Activated naive CD4-positive, alpha-beta T cell (primary cell): ENCODE measurements around the gene COL7A1.

Experiments
- DNase-seq, 4 experiments: peaks; one replicate each; lab custom pipeline; 2025; lab: John Stamatoyannopoulos, UW

Gene COL7A1

GRCh38 chr3:48591886-48592518, 3.1 kb downstream of the COL7A1 start:
- DNase-seq: no peak

GRCh38 chr3:48591436-48591835, 3.7 kb downstream of the COL7A1 start:
- no peak for DNase-seq

- DNase-seq: no peak
Measured at GRCh38 chr3:48588230-48588629, 6.9 kb downstream of the COL7A1 start.

- DNase-seq: no peak
Measured at GRCh38 chr3:48587686-48588085, 7.4 kb downstream of the COL7A1 start.

- DNase-seq: no peak
Measured at GRCh38 chr3:48585411-48585810, 9.7 kb downstream of the COL7A1 start.

- no peak for DNase-seq
Measured at GRCh38 chr3:48584836-48585235, 10.3 kb downstream of the COL7A1 start.

GRCh38 chr3:48581621-48582481, 13.3 kb downstream of the COL7A1 start:
- no peak for DNase-seq

GRCh38 chr3:48576647-48577046, 18.5 kb downstream of the COL7A1 start:
- DNase-seq: no peak

GRCh38 chr3:48575366-48575765, 19.8 kb downstream of the COL7A1 start:
- no peak for DNase-seq

GRCh38 chr3:48573973-48574585, 21.1 kb downstream of the COL7A1 start:
- no peak for DNase-seq

- DNase-seq: no peak
Measured at GRCh38 chr3:48572517-48572916, 22.6 kb downstream of the COL7A1 start.

- no peak for DNase-seq
Measured at GRCh38 chr3:48571938-48572337, 23.2 kb downstream of the COL7A1 start.

GRCh38 chr3:48569808-48570450, 25.2 kb downstream of the COL7A1 start:
- DNase-seq: no peak

GRCh38 chr3:48569400-48569799, 25.7 kb downstream of the COL7A1 start:
- DNase-seq: no peak

GRCh38 chr3:48568476-48568875, 26.7 kb downstream of the COL7A1 start:
- DNase-seq: no peak

GRCh38 chr3:48567500-48567899, 27.6 kb downstream of the COL7A1 start:
- DNase-seq: no peak

- no peak for DNase-seq
Measured at GRCh38 chr3:48567090-48567489, 28.0 kb downstream of the COL7A1 start.

- no peak for DNase-seq
Measured at GRCh38 chr3:48566401-48566760, 28.7 kb downstream of the COL7A1 start.

- DNase-seq: no peak
Measured at GRCh38 chr3:48565591-48566400, 29.3 kb downstream of the COL7A1 start.

GRCh38 chr3:48565186-48565585, 29.9 kb downstream of the COL7A1 start:
- DNase-seq: no peak

- no peak for DNase-seq
Measured at GRCh38 chr3:48564667-48565066, 30.5 kb downstream of the COL7A1 start.

GRCh38 chr3:48564022-48564421, 31.1 kb downstream of the COL7A1 start:
- DNase-seq: no peak
